ENCODE results near the gene DNAJC5.

DNAJC5 gene

GRCh38 chr20:63935447-63935846 is 40.5 kb downstream of the DNAJC5 start:
- Histone ChIP-seq H3K36me3 (replicated peaks in 1 of 2; ENCODE audit: control insufficient read depth in 2 of 2, insufficient read depth in 2 of 2, low read length in 2 of 2) (peaks cover 40 to 96% of the 10 kb centered on the region in 2 donors), H2BK15ac (ENCODE audit: low read length) (no peak overlapping the region), H2BK120ac (ENCODE audit: low read depth, low read length) (no peak overlapping the region), H4K91ac (ENCODE audit: low read depth, low read length, poor library complexity) (no peak overlapping the region), H3K4me3 (ENCODE audit: low read length in 2 of 2) (no peak overlapping the region), H3K27ac (replicated peaks; ENCODE audit: low read length) (no peak overlapping the region), H3K79me1 (ENCODE audit: low read depth, low read length) (peaks cover 5% of the 10 kb centered on the region), H2AFZ (ENCODE audit: low read length) (no peak overlapping the region), H3K23ac (ENCODE audit: low read depth, low read length, poor library complexity) (no peak overlapping the region), H3K4me2 (ENCODE audit: insufficient read depth, low read length, poor library complexity, severe bottlenecking) (no peak overlapping the region), H3K27me3 (ENCODE audit: control insufficient read depth in 3 of 3, insufficient read depth in 3 of 3, low read depth in 1 of 3, low read length in 3 of 3) (no peaks in the 10 kb centered on the region), H2BK5ac (ENCODE audit: low read length) (no peak overlapping the region), H2BK12ac (ENCODE audit: low read length) (no peak overlapping the region), H3K4me1 (ENCODE audit: control insufficient read depth in 2 of 2, insufficient read depth in 1 of 2, low read depth in 1 of 2, low read length in 2 of 2) (no peaks in the 10 kb centered on the region), H3K4ac (ENCODE audit: low read length) (no peak overlapping the region), H2AK5ac (ENCODE audit: low read depth, low read length) (no peak overlapping the region), H4K8ac (ENCODE audit: low read depth, low read length) (no peak overlapping the region), H3K9ac (ENCODE audit: low read depth, low read length, poor library complexity) (no peak overlapping the region), H3K18ac (ENCODE audit: low read length) (no peak overlapping the region), H3K9me3 (replicated peaks in 1 of 2; ENCODE audit: control insufficient read depth in 2 of 2, insufficient read depth in 1 of 2, low read depth in 1 of 2, low read length in 2 of 2) (peaks cover 0 to 2% of the 10 kb centered on the region in 2 donors), H3K14ac (ENCODE audit: low read length) (no peak overlapping the region)
- no peak for DNase-seq (ENCODE audit: low spot score)
- WGBS, 2 donors (ENCODE audit: extremely low coverage in 2 of 2, insufficient read length in 2 of 2, insufficient replicate concordance in 1 of 2), result no CpG with 5 or more reads among the region's 9 CpGs

- H3K4me2 ChIP-seq (ENCODE audit: insufficient read depth, low read length, poor library complexity, severe bottlenecking), result no peak overlapping the region
- H3K36me3 ChIP-seq (replicated peaks in 1 of 2; ENCODE audit: control insufficient read depth in 2 of 2, insufficient read depth in 2 of 2, low read length in 2 of 2), result peaks cover 30 to 88% of the 10 kb centered on the region in 2 donors
- H3K79me1 ChIP-seq (ENCODE audit: low read depth, low read length), result peaks cover 10% of the 10 kb centered on the region
- no peak overlapping the region for H3K18ac ChIP-seq (ENCODE audit: low read length)
- no peak overlapping the region for H2BK120ac ChIP-seq (ENCODE audit: low read depth, low read length)
- no peak overlapping the region for H3K9ac ChIP-seq (ENCODE audit: low read depth, low read length, poor library complexity)
- H3K4me1 ChIP-seq (ENCODE audit: control insufficient read depth in 2 of 2, insufficient read depth in 1 of 2, low read depth in 1 of 2, low read length in 2 of 2), result peaks cover 0 to 5% of the 10 kb centered on the region in 2 donors
- no peak overlapping the region for H3K27ac ChIP-seq (replicated peaks; ENCODE audit: low read length)
- DNase-seq (ENCODE audit: low spot score), result no peak
- H2BK12ac ChIP-seq (ENCODE audit: low read length), result no peak overlapping the region
- WGBS, 2 donors (ENCODE audit: extremely low coverage in 2 of 2, insufficient read length in 2 of 2, insufficient replicate concordance in 1 of 2), result no CpG with 5 or more reads among the region's 14 CpGs
- H2AFZ ChIP-seq (ENCODE audit: low read length), result no peak overlapping the region
- no peak overlapping the region for H3K4ac ChIP-seq (ENCODE audit: low read length)
- no peak overlapping the region for H2BK5ac ChIP-seq (ENCODE audit: low read length)
- no peak overlapping the region for H2BK15ac ChIP-seq (ENCODE audit: low read length)
- no peak overlapping the region for H3K4me3 ChIP-seq (ENCODE audit: low read length in 2 of 2)
- H3K23ac ChIP-seq (ENCODE audit: low read depth, low read length, poor library complexity), result no peak overlapping the region
- H3K27me3 ChIP-seq (ENCODE audit: control insufficient read depth in 3 of 3, insufficient read depth in 3 of 3, low read depth in 1 of 3, low read length in 3 of 3), result no peaks in the 10 kb centered on the region
- H3K14ac ChIP-seq (ENCODE audit: low read length), result no peak overlapping the region
- H3K9me3 ChIP-seq (replicated peaks in 1 of 2; ENCODE audit: control insufficient read depth in 2 of 2, insufficient read depth in 1 of 2, low read depth in 1 of 2, low read length in 2 of 2), result peaks cover 0 to 2% of the 10 kb centered on the region in 2 donors
- H4K91ac ChIP-seq (ENCODE audit: low read depth, low read length, poor library complexity), result no peak overlapping the region
- H4K8ac ChIP-seq (ENCODE audit: low read depth, low read length), result no peak overlapping the region
- H2AK5ac ChIP-seq (ENCODE audit: low read depth, low read length), result no peak overlapping the region
Observed at GRCh38 chr20:63937596-63937995, 42.7 kb downstream of the DNAJC5 start.

GRCh38 chr20:63939061-63939935 is 44.4 kb downstream of the DNAJC5 start:
- DNase-seq (ENCODE audit: low spot score), result no peak
- Histone ChIP-seq H3K27ac (replicated peaks; ENCODE audit: low read length) (no peak overlapping the region), H3K4me3 (ENCODE audit: low read length in 2 of 2) (no peak overlapping the region), H3K79me1 (ENCODE audit: low read depth, low read length) (peaks cover 15% of the 10 kb centered on the region), H3K27me3 (ENCODE audit: control insufficient read depth in 3 of 3, insufficient read depth in 3 of 3, low read depth in 1 of 3, low read length in 3 of 3) (no peaks in the 10 kb centered on the region), H3K14ac (ENCODE audit: low read length) (no peak overlapping the region), H4K91ac (ENCODE audit: low read depth, low read length, poor library complexity) (no peak overlapping the region), H3K18ac (ENCODE audit: low read length) (peak overlapping the region; percentile 7), H4K8ac (ENCODE audit: low read depth, low read length) (no peak overlapping the region), H3K9me3 (replicated peaks in 1 of 2; ENCODE audit: control insufficient read depth in 2 of 2, insufficient read depth in 1 of 2, low read depth in 1 of 2, low read length in 2 of 2) (peaks cover 0 to 2% of the 10 kb centered on the region in 2 donors), H3K4me2 (ENCODE audit: insufficient read depth, low read length, poor library complexity, severe bottlenecking) (no peak overlapping the region), H3K4me1 (ENCODE audit: control insufficient read depth in 2 of 2, insufficient read depth in 1 of 2, low read depth in 1 of 2, low read length in 2 of 2) (peaks cover 0 to 5% of the 10 kb centered on the region in 2 donors), H3K36me3 (replicated peaks in 1 of 2; ENCODE audit: control insufficient read depth in 2 of 2, insufficient read depth in 2 of 2, low read length in 2 of 2) (peaks cover 37 to 88% of the 10 kb centered on the region in 2 donors), H2BK5ac (ENCODE audit: low read length) (no peak overlapping the region), H2AK5ac (ENCODE audit: low read depth, low read length) (no peak overlapping the region), H3K9ac (ENCODE audit: low read depth, low read length, poor library complexity) (no peak overlapping the region), H2BK15ac (ENCODE audit: low read length) (no peak overlapping the region), H2AFZ (ENCODE audit: low read length) (no peak overlapping the region), H3K23ac (ENCODE audit: low read depth, low read length, poor library complexity) (no peak overlapping the region), H3K4ac (ENCODE audit: low read length) (no peak overlapping the region), H2BK120ac (ENCODE audit: low read depth, low read length) (no peak overlapping the region), H2BK12ac (ENCODE audit: low read length) (no peak overlapping the region)
- WGBS, 2 donors (ENCODE audit: extremely low coverage in 2 of 2, insufficient read length in 2 of 2, insufficient replicate concordance in 1 of 2), result no CpG with 5 or more reads among the region's 33 CpGs

GRCh38 chr20:63940071-63940471 is 45.1 kb downstream of the DNAJC5 start:
- H4K91ac ChIP-seq (ENCODE audit: low read depth, low read length, poor library complexity), result no peak overlapping the region
- H3K14ac ChIP-seq (ENCODE audit: low read length), result peak overlapping the region; percentile 8
- no peak overlapping the region for H2BK12ac ChIP-seq (ENCODE audit: low read length)
- H2BK5ac ChIP-seq (ENCODE audit: low read length), result no peak overlapping the region
- peak overlapping the region; percentile 84 for H2AK5ac ChIP-seq (ENCODE audit: low read depth, low read length)
- peaks cover 0 to 2% of the 10 kb centered on the region in 2 donors for H3K9me3 ChIP-seq (replicated peaks in 1 of 2; ENCODE audit: control insufficient read depth in 2 of 2, insufficient read depth in 1 of 2, low read depth in 1 of 2, low read length in 2 of 2)
- H3K4me3 ChIP-seq (ENCODE audit: low read length in 2 of 2), result peak overlapping the region in 1 of 2 donors; percentile 14
- H3K36me3 ChIP-seq (replicated peaks in 1 of 2; ENCODE audit: control insufficient read depth in 2 of 2, insufficient read depth in 2 of 2, low read length in 2 of 2), result peaks cover 38 to 89% of the 10 kb centered on the region in 2 donors
- no peaks in the 10 kb centered on the region for H3K27me3 ChIP-seq (ENCODE audit: control insufficient read depth in 3 of 3, insufficient read depth in 3 of 3, low read depth in 1 of 3, low read length in 3 of 3)
- no peak overlapping the region for H3K27ac ChIP-seq (replicated peaks; ENCODE audit: low read length)
- H3K79me1 ChIP-seq (ENCODE audit: low read depth, low read length), result peaks cover 19% of the 10 kb centered on the region
- H3K23ac ChIP-seq (ENCODE audit: low read depth, low read length, poor library complexity), result peak overlapping the region; percentile 85
- H2AFZ ChIP-seq (ENCODE audit: low read length), result no peak overlapping the region
- no peak overlapping the region for H2BK15ac ChIP-seq (ENCODE audit: low read length)
- H3K9ac ChIP-seq (ENCODE audit: low read depth, low read length, poor library complexity), result no peak overlapping the region
- no peak overlapping the region for H3K4me2 ChIP-seq (ENCODE audit: insufficient read depth, low read length, poor library complexity, severe bottlenecking)
- H3K4ac ChIP-seq (ENCODE audit: low read length), result no peak overlapping the region
- no peak overlapping the region for H2BK120ac ChIP-seq (ENCODE audit: low read depth, low read length)
- H4K8ac ChIP-seq (ENCODE audit: low read depth, low read length), result no peak overlapping the region
- DNase-seq (ENCODE audit: low spot score), result no peak
- peaks cover 0 to 5% of the 10 kb centered on the region in 2 donors for H3K4me1 ChIP-seq (ENCODE audit: control insufficient read depth in 2 of 2, insufficient read depth in 1 of 2, low read depth in 1 of 2, low read length in 2 of 2)
- WGBS, 2 donors (ENCODE audit: extremely low coverage in 2 of 2, insufficient read length in 2 of 2, insufficient replicate concordance in 1 of 2), result no CpG with 5 or more reads among the region's 23 CpGs
- H3K18ac ChIP-seq (ENCODE audit: low read length), result peak overlapping the region; percentile 11
